HL-60 (cell line): Measurements from ENCODE around the gene HLA-F.

ENCODE experiments used
- DNase-seq, 2 experiments: peaks; one replicate each; pipeline ENCODE4 v3.0.0-alpha.2; 2010 to 2020; ENCODE audit warnings: low read depth in 1 of 2, low spot score in 1 of 2
- H3K27ac ChIP-seq: fragments of 250-450 bp; sonication (Bioruptor Pico); replicated peaks from 2 replicates; pipeline ENCODE4 v1.5.1; 2020; ENCODE audit warnings: mild to moderate bottlenecking, moderate library complexity
- H3K27me3 ChIP-seq: fragments of 250-450 bp; sonication (Bioruptor Pico); 2 replicates; pipeline ENCODE4 v1.5.1; 2021; ENCODE audit warnings: mild to moderate bottlenecking, moderate library complexity; ENCODE audit not compliant: insufficient read depth, poor library complexity, severe bottlenecking
- H3K4me3 ChIP-seq: replicated peaks from 2 replicates; pipeline ENCODE4 v1.5.1; 2011; ENCODE audit warnings: mild to moderate bottlenecking, control low read depth, low read length; ENCODE audit not compliant: insufficient read depth
- GABPA ChIP-seq: IDR thresholded peaks from 2 replicates; pipeline ENCODE4 v1.6.1; 2012; ENCODE audit warnings: low read depth
- POLR2AphosphoS5 ChIP-seq: IDR thresholded peaks from 2 replicates; pipeline ENCODE4 v1.6.1; 2012; ENCODE audit warnings: low read depth
- REST ChIP-seq: IDR thresholded peaks from 2 replicates; pipeline ENCODE4 v1.6.1; 2012; ENCODE audit warnings: low read depth; ENCODE audit not compliant: insufficient replicate concordance
- SPI1 ChIP-seq: IDR thresholded peaks from 2 replicates; pipeline ENCODE4 v1.6.1; 2012; ENCODE audit warnings: low read depth, mild to moderate bottlenecking, borderline replicate concordance
- long read RNA-seq: library from polyadenylated mRNA; unstranded; transcript quantifications from one replicate; pipeline ENCODE4 v2.0.0, GENCODE V29; 2020
- TF ChIP-seq, protein P1 (sequence below): IDR thresholded peaks from one replicate; pipeline ENCODE4 v1.5.1; 2011; ENCODE audit warnings: low read length, control low read depth, inconsistent platforms; ENCODE audit not compliant: insufficient read depth

HLA-F gene
- long read RNA-seq = 0 reads

- Histone ChIP-seq H3K4me3 (no peak within 1 kb of the TSS), H3K27me3 (peaks cover 12% of the 10 kb centered on the region), H3K27ac (no peak within 1 kb of the TSS)
- TF ChIP-seq SPI1 = no peak
- no peak for TF ChIP-seq POLR2AphosphoS5
- TF ChIP-seq, protein P1, sequence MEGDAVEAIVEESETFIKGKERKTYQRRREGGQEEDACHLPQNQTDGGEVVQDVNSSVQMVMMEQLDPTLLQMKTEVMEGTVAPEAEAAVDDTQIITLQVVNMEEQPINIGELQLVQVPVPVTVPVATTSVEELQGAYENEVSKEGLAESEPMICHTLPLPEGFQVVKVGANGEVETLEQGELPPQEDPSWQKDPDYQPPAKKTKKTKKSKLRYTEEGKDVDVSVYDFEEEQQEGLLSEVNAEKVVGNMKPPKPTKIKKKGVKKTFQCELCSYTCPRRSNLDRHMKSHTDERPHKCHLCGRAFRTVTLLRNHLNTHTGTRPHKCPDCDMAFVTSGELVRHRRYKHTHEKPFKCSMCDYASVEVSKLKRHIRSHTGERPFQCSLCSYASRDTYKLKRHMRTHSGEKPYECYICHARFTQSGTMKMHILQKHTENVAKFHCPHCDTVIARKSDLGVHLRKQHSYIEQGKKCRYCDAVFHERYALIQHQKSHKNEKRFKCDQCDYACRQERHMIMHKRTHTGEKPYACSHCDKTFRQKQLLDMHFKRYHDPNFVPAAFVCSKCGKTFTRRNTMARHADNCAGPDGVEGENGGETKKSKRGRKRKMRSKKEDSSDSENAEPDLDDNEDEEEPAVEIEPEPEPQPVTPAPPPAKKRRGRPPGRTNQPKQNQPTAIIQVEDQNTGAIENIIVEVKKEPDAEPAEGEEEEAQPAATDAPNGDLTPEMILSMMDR = no peak
- DNase-seq = peak in 1 of 2 experiments; percentile 21
Observed at GRCh38 chr6:29723262-29723665, at the start of gene HLA-F. TSS of gene HLA-F (plus strand) at chr6:29723434. CDS start at chr6:29723464, 30 bp downstream.

GRCh38 chr6:29674008-29674407 lies 49.2 kb upstream of the HLA-F start:
- Histone ChIP-seq H3K27me3 (peaks cover under 1% of the 10 kb centered on the region), H3K4me3 (no peak overlapping the region), H3K27ac (no peak overlapping the region)
- DNase-seq = no peak
- no peak for TF ChIP-seq REST
- no peak for TF ChIP-seq GABPA
- TF ChIP-seq POLR2AphosphoS5 = no peak
- TF ChIP-seq, protein P1 = no peak
- TF ChIP-seq SPI1 = no peak

GRCh38 chr6:29675561-29675960 lies 47.7 kb upstream of the HLA-F start:
- Histone ChIP-seq H3K27ac (no peak overlapping the region), H3K27me3 (peaks cover 11% of the 10 kb centered on the region), H3K4me3 (no peak overlapping the region)
- TF ChIP-seq REST = no peak
- no peak for TF ChIP-seq SPI1
- TF ChIP-seq POLR2AphosphoS5 = no peak
- TF ChIP-seq GABPA = no peak
- TF ChIP-seq, protein P1 = no peak
- DNase-seq = no peak

DNA sequence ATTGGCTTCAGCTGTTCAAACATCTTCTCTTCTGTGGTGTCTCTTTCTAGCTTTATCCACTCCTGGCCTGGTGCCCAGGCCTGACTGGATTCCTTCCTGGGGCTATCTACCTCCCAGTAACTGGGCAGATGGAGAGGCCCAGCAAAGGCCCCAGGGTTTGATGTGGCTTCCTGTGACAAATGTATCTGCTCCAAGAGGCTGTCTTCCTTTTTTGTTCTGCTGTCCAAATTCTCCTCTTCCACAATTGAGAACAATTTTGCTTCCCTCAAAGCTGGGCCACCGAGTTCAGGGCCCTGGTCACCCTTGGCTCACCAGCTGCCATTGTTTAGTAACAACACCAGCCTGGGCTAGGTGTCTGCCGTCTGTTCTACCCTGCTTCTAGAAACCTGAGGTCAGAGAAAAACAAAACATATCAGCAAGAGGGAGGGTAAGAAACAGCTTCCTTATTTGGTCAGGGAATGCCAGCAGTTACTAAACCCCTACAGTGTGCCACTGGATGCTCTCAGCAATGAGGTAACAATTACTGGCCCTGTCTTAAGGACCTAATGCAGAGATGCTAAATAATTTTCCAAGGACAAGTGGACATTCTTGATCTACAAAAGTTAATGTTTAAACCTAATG lies 46.1 kb upstream of the HLA-F start:
- no peak for DNase-seq
- Histone ChIP-seq H3K4me3 (no peak overlapping the region), H3K27me3 (peaks cover 13% of the 10 kb centered on the region), H3K27ac (no peak overlapping the region)
- TF ChIP-seq GABPA (no peak), POLR2AphosphoS5 (no peak), REST (no peak), SPI1 (no peak)
- TF ChIP-seq, protein P1 = no peak
